ENCODE results near the gene SPATA32. TPM values are rescaled to one million over a fixed set of nuclear protein-coding genes. Genes with fewer than 3 reads are reported as not detected.

SPATA32 gene
- total and polyA plus RNA-seq, 7 donors = 0.11 TPM; not detected in 6

- Histone ChIP-seq H3K27me3 (ENCODE audit: insufficient read depth in 3 of 3, low read length in 2 of 3) (no peaks in the 10 kb centered on the region), H3K4me1 (peaks cover 44% of the 10 kb centered on the region), H3K27ac (no peak overlapping the region), H3K4me3 (no peak overlapping the region), H3K9me3 (no peaks in the 10 kb centered on the region), H3K36me3 (ENCODE audit: insufficient read depth in 1 of 2, low read depth in 1 of 2) (peaks cover 23 to 100% of the 10 kb centered on the region in 2 donors)
- no peak for TF ChIP-seq CTCF (IDR thresholded peaks at IDR 0.05)
- intact Hi-C loops (cut with DNase I) = loop anchor here in 1 of 2 donors (10.0 kb wide), 1 partner anchor 47 kb away; the partner anchor contains the start of gene MAP3K14
- 91 to 96% (median 92%) methylated on average over 9 to 10 of the region's 10 CpGs for WGBS, 3 donors
- ATAC-seq = no peak
- DNase-seq = no peak
Observed at GRCh38 chr17:45267436-45268055, 5.7 kb upstream of the SPATA32 start.

- H3K27me3 ChIP-seq (ENCODE audit: insufficient read depth in 3 of 3, low read length in 2 of 3) = no peaks in the 10 kb centered on the region
- no peaks in the 10 kb centered on the region for H3K9me3 ChIP-seq
- intact Hi-C loops (cut with DNase I) = loop anchor here in 1 of 2 donors (10.0 kb wide), 1 partner anchor 48 kb away; the partner anchor contains the start of gene MAP3K14
- 82 to 88% (median 82%) methylated on average over 13 of the region's 13 CpGs for WGBS, 3 donors
- no peak for DNase-seq
- peaks cover 55% of the 10 kb centered on the region for H3K4me1 ChIP-seq
- no peak for TF ChIP-seq CTCF (IDR thresholded peaks at IDR 0.05)
- no peak overlapping the region for H3K4me3 ChIP-seq
- H3K36me3 ChIP-seq (ENCODE audit: insufficient read depth in 1 of 2, low read depth in 1 of 2) = peaks cover 23 to 91% of the 10 kb centered on the region in 2 donors
- H3K27ac ChIP-seq = peak overlapping the region; percentile 74
- no peak for ATAC-seq
Observed at GRCh38 chr17:45266372-45266926, 4.6 kb upstream of the SPATA32 start.

- Histone ChIP-seq H3K36me3 (ENCODE audit: insufficient read depth in 1 of 2, low read depth in 1 of 2) (peaks cover 23 to 85% of the 10 kb centered on the region in 2 donors), H3K27me3 (ENCODE audit: insufficient read depth in 3 of 3, low read length in 2 of 3) (no peaks in the 10 kb centered on the region), H3K4me1 (peaks cover 61% of the 10 kb centered on the region), H3K9me3 (no peaks in the 10 kb centered on the region), H3K27ac (peak overlapping the region; percentile 74), H3K4me3 (no peak overlapping the region)
- ATAC-seq (peak; percentile 54 to 70 (median 64)), DNase-seq (peak; percentile 47 to 76)
- intact Hi-C loops (cut with DNase I) = loop anchor here in 1 of 2 donors (10.0 kb wide), 1 partner anchor 49 kb away; the partner anchor contains the start of gene MAP3K14
- no peak for TF ChIP-seq CTCF (IDR thresholded peaks at IDR 0.05)
- 35 to 63% (median 39%) methylated on average over 1 of the region's 1 CpG for WGBS, 3 donors
Observed at GRCh38 chr17:45265821-45266220, 3.9 kb upstream of the SPATA32 start.

- ATAC-seq (no peak), DNase-seq (no peak)
- 81 to 89% (median 83%) methylated on average over 8 of the region's 8 CpGs for WGBS, 3 donors
- Histone ChIP-seq H3K36me3 (ENCODE audit: insufficient read depth in 1 of 2, low read depth in 1 of 2) (peaks cover 19 to 77% of the 10 kb centered on the region in 2 donors), H3K27me3 (ENCODE audit: insufficient read depth in 3 of 3, low read length in 2 of 3) (no peaks in the 10 kb centered on the region), H3K9me3 (no peaks in the 10 kb centered on the region), H3K4me3 (no peak overlapping the region), H3K27ac (no peak overlapping the region), H3K4me1 (peaks cover 67% of the 10 kb centered on the region)
- TF ChIP-seq CTCF (IDR thresholded peaks at IDR 0.05) = no peak
- intact Hi-C loops (cut with DNase I) = loop anchor here (5.0 to 10.0 kb wide), 2 partner anchors 50 to 117 kb away; partner anchors contain the start of gene MAP3K14 (in 1 of the 2)
Observed at GRCh38 chr17:45264988-45265387, 3.1 kb upstream of the SPATA32 start.

Measured in psoas muscle (tissue), 8 donors.